Astrocyte of the cerebellum (primary cell): ENCODE measurements around the gene HRH3.

Experiments used
- DNase-seq: peaks from one replicate; pipeline ENCODE4 v3.0.0-alpha.2; 2011; ENCODE audit warnings: low read depth
- H3K4me3 ChIP-seq: 2 replicates; pipeline ENCODE4 v1.5.1; 2011; ENCODE audit warnings: mild to moderate bottlenecking, low read depth, low read length, moderate library complexity
- in situ Hi-C: cut with HindIII; loops from 2 replicates; pipeline ENCODE4 v1.10.0; 2017; ENCODE audit warnings: low sequenced_read_pairs
- TF ChIP-seq, protein P1 (sequence below): IDR thresholded peaks from 2 replicates; pipeline ENCODE4 v1.5.1; 2012; ENCODE audit warnings: low read length, low read depth, moderate library complexity, mild to moderate bottlenecking; ENCODE audit errors: missing control alignments

HRH3 gene

DNA sequence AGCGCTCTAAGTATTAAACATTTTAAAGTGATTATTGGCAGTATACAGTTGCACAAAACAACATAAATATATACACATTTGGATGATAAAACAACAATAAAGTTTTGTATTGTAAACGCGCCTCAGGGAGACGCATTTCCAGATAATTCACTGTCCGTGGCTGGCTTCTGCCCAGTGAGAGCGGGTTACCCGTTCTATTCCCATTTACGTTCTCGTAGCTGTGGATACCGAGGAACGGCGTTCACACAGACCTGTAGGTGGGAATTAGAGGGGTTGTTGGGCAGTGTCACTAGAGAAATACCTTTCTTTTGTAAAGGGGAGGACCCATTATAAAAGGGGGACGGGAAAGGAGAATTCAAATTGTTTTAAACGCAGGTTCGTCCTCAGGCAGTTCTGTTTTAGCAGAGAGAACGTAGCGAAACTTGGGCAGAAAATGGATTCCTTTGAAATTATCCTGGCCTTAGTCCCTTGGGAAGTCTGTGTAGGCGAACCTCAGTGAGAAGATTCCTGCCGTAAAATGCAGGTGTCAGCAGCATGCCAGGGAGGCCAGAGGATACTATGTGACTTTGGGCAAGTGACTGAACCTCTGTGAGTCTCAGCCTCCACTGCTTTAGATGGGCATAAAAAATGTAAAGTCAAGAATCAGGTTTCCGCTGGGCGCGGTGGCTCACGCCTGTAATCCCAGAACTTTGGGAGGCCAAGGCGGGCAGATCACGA is 36.5 kb downstream of the HRH3 start:
- DNase-seq: no peak
- in situ Hi-C loops: no loop called here
- peak overlapping the region; percentile 97 for H3K4me3 ChIP-seq
- TF ChIP-seq, protein P1, sequence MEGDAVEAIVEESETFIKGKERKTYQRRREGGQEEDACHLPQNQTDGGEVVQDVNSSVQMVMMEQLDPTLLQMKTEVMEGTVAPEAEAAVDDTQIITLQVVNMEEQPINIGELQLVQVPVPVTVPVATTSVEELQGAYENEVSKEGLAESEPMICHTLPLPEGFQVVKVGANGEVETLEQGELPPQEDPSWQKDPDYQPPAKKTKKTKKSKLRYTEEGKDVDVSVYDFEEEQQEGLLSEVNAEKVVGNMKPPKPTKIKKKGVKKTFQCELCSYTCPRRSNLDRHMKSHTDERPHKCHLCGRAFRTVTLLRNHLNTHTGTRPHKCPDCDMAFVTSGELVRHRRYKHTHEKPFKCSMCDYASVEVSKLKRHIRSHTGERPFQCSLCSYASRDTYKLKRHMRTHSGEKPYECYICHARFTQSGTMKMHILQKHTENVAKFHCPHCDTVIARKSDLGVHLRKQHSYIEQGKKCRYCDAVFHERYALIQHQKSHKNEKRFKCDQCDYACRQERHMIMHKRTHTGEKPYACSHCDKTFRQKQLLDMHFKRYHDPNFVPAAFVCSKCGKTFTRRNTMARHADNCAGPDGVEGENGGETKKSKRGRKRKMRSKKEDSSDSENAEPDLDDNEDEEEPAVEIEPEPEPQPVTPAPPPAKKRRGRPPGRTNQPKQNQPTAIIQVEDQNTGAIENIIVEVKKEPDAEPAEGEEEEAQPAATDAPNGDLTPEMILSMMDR: no peak

DNA sequence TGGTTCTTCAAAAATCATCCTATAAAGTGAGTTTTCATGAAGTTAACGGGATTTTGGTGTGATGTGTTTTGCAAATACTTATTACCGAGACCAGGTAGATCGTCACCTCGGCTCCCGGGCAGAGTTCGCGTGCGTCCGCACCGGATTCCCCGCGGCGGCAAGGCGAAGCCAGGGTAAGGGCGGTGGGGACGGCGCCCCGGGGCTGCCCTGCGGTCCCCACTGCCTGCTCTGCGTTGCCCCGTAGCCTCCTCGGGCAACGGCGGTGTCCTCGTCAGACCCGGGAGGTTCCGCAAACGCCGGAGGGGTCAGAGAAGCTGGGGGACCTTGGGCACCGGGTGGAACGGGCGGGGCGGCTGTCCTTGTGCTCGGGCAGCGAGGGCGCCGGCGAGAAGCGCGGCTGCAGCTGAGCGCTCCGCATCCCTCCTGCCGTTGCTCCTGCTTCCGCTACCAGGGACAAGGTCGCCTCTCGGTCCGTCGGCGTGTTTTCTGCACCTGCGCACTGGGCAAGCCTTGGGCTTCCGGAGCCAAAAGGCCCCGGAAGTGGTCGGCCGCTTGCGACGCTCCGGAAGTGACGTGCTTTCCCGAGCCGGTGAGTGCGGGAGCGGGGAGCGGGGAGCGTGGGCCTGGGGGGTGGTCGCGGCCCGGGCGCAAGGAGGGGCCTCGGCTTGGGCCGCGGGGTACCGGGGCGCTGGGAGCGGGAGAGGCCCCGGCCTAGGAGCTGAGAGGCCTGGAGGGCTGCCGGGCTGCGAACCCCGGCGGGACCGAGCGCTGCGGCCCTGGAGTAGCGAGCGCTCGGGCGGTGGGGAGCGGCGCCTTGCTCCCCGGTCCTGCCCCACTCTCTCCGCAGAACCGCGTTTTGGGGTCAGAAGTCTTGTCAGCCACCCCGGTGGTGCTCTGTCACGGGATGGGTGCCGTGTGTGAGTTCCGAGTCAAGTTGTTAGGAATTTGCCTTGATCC is 37.3 kb downstream of the HRH3 start, which contains the start of gene MTG2:
Gene MTG2, plus strand, starts transcription at position 560 of the 957 bp plus-strand sequence. CDS start 10,393 bp downstream, outside the sequence.
- TF ChIP-seq, protein P1: no peak
- peak within 1 kb of the TSS; percentile 97 for H3K4me3 ChIP-seq
- peak; percentile 83 for DNase-seq
- in situ Hi-C loops: no loop called here

DNA sequence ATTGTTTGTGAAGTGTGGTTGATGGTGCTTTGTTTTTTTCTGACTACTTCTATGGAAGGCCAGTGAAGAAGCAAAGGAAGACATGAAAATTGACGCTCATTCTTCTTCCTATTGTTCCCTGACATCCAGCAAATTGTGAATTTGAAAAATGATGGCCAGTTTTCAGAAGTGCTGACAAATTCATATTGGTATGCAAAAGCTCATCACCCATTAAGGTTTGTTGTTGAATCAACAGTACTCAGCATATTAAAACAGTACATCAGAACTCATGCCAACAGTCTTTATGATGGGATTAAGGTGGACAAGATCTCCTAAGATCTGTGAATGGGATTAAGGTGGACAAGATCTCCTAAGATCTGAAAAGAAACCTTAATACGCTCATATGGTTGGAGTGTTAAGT is 38.3 kb downstream of the HRH3 start:
- H3K4me3 ChIP-seq: peak overlapping the region; percentile 97
- no peak for DNase-seq
- in situ Hi-C loops: no loop called here
- TF ChIP-seq, protein P1: no peak

DNA sequence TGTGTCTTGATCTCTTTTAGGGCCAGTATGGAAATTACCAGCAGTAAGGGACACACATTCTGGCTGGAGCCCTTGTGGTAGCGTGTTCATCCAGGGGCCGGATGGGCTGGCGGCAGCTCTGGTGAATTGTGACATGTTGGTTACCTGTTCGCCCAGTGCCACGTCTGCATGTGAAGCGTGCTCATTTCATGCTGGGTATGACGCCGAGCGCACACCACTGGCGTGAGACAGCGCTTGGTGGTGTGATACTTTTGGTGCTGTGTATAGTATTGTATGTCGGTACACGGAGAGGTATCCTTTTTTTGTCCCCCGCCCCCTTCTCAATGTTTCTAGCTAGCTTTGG is 40.9 kb downstream of the HRH3 start:
- in situ Hi-C loops: no loop called here
- TF ChIP-seq, protein P1: no peak
- no peak overlapping the region for H3K4me3 ChIP-seq
- no peak for DNase-seq

DNA sequence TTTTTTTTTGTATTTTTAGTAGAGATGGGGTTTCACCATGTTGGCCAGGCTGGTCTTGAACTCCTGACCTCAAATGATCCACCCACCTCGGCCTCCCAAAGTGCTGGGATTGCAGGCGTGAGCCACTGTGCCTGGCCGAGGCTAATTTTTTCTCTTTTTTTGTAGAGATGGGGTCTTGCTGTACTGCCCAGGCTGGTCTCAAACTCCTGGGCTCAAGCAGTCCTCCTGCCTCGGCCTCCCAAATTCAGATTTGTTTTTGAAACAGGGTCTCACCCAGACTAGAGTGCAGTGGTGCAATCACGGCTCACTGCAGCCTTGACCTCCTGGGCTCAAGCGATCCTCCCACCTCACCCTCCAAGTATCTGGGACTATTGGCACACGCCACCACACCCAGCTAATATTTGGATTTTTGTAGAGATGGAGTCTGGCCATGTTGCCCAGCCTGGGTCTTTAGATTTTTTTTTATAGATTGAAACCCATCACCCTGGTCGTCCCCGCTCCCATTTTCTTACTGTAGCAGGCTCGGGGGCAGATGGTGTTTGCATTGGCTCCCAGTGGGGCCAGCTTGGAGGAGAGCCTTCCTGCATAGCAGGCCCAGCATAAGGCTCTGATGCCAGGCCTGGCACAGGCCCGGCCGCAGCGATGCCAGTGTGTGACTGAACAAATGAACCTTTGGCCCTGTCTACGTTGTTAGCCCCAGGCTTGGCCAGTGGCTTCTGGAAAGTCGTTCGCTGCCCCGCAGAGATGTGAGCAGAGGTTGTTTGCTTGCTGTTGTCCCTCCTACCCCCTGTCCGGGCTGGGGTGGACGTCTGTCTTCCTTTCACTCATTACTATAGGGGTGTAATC is 41.5 kb downstream of the HRH3 start:
- no peak for DNase-seq

More for the DNA sequence above, 41.5 kb downstream of the HRH3 start:
- TF ChIP-seq, protein P1: no peak
- no peak overlapping the region for H3K4me3 ChIP-seq
- in situ Hi-C loops: no loop called here
